Muscle of leg (tissue), 11 donors: ENCODE measurements around the gene GPM6B. TPM values are rescaled to one million over a fixed set of nuclear protein-coding genes. Genes with fewer than 3 reads are reported as not detected.
A peak's percentile ranks its signal among the peaks of the same experiment; 100 is the strongest.

Source experiments
- DNase-seq: peaks from one replicate; pipeline ENCODE4 v3.0.0; 2013
- H3K27ac ChIP-seq: one replicate; pipeline ENCODE4 v1.5.1; 2013; ENCODE audit warnings: mild to moderate bottlenecking, low read length, control low read depth
- H3K27me3 ChIP-seq: one replicate; pipeline ENCODE4 v1.6.1; 2013; ENCODE audit warnings: low read length; ENCODE audit not compliant: control insufficient read depth, insufficient read depth
- H3K36me3 ChIP-seq: one replicate; pipeline ENCODE4 v1.6.1; 2013; ENCODE audit warnings: low read length; ENCODE audit not compliant: control insufficient read depth, insufficient read depth
- H3K4me1 ChIP-seq: one replicate; pipeline ENCODE4 v1.6.1; 2013; ENCODE audit warnings: low read length; ENCODE audit not compliant: control insufficient read depth, insufficient read depth
- H3K4me3 ChIP-seq: one replicate; pipeline ENCODE4 v1.5.1; 2013; ENCODE audit warnings: low read length, control low read depth
- H3K9me3 ChIP-seq: replicated peaks from 2 replicates; pipeline ENCODE4 v1.6.1; 2013; ENCODE audit warnings: low read depth, low read length; ENCODE audit not compliant: control insufficient read depth
- WGBS: methylation state at CpG from one replicate; pipeline ENCODE4 v1.1.5; 2013; ENCODE audit warnings: missing lambda C conversion rate; ENCODE audit not compliant: insufficient coverage; 5-methylcytosine and 5-hydroxymethylcytosine counted together
- polyA plus RNA-seq, 8 donors: library from polyadenylated mRNA; unstranded; fragments of 120-200 nt; gene quantifications; one replicate each; pipeline versions ENCODE4 v1.2.1 to v1.2.3, GENCODE V29; 2013; ENCODE audit warnings: inconsistent platforms in 1 of 8, low replicate concordance in 1 of 8; ENCODE audit not compliant: insufficient read length in 8 of 8, insufficient read depth in 1 of 8
- total RNA-seq: library from RNA; stranded (reverse); fragments of 120-200 nt; gene quantifications from one replicate; pipeline ENCODE4 v1.2.4, GENCODE V29; 2013

The GPM6B gene
- total and polyA plus RNA-seq, 9 donors, result 15.5 to 40.7 (median 18.1) TPM

DNA sequence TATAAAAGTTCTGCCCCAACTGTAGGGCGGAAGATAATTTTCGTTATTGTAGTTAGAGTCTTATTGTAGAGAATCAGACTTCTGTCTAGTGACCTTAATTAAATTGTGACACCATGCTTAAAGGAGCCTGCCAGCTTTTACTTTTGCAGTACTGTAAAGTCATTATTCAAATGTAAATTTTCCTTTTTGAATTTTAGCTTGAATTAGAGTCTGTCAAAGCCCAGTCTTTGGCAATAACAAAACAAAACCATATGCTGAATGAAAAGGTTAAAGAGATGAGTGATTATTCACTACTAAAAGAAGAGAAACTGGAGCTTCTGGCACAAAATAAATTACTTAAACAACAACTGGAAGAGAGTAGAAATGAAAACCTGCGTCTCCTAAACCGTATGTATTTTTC is 60.5 kb downstream of the GPM6B start:
- peaks cover 7% of the 10 kb centered on the region for H3K27me3 ChIP-seq
- H3K27ac ChIP-seq, result no peak overlapping the region
- DNase-seq, result no peak
- 100% methylated on average over 2 of the region's 4 CpGs for WGBS
- no peaks in the 10 kb centered on the region for H3K4me1 ChIP-seq
- H3K4me3 ChIP-seq, result no peak overlapping the region
- H3K9me3 ChIP-seq, result no peaks in the 10 kb centered on the region
- H3K36me3 ChIP-seq, result peaks cover 22% of the 10 kb centered on the region

- peaks cover 18% of the 10 kb centered on the region for H3K36me3 ChIP-seq
- 40% methylated on average over 1 of the region's 1 CpG for WGBS
- no peak overlapping the region for H3K4me3 ChIP-seq
- H3K27ac ChIP-seq, result no peak overlapping the region
- peaks cover 7% of the 10 kb centered on the region for H3K27me3 ChIP-seq
- no peak for DNase-seq
- no peaks in the 10 kb centered on the region for H3K4me1 ChIP-seq
- no peaks in the 10 kb centered on the region for H3K9me3 ChIP-seq
Measured at GRCh38 chrX:13755254-13755653, 61.6 kb downstream of the GPM6B start.

- H3K36me3 ChIP-seq, result peaks cover 14% of the 10 kb centered on the region
- no peak overlapping the region for H3K27ac ChIP-seq
- peaks cover 7% of the 10 kb centered on the region for H3K27me3 ChIP-seq
- DNase-seq, result no peak
- H3K4me3 ChIP-seq, result no peak overlapping the region
- no CpG with 5 or more reads among the region's 1 CpG for WGBS
- no peaks in the 10 kb centered on the region for H3K4me1 ChIP-seq
- H3K9me3 ChIP-seq, result no peaks in the 10 kb centered on the region
Measured at GRCh38 chrX:13754765-13755164, 62.1 kb downstream of the GPM6B start.

DNA sequence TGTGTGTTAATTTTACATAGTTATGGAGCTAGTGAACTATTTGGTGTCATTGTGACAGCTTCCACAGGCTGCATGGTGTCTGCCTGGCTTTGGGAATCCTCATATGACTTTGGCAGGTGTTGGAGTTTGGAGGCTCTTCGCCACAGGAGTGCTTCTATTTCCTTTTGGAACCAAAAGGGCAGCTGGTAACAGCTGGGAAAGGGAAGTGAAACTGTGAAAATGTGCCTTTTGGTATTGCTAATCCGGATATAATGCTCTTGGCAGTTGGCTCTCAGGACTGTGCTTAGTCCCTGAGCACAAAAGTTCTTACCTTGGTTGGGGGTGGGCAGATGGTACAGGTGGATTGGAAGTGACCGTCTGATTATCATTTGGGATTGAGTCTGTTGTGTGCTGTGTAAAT is 64.2 kb downstream of the GPM6B start:
- Histone ChIP-seq H3K9me3 (no peaks in the 10 kb centered on the region), H3K36me3 (peaks cover 16% of the 10 kb centered on the region), H3K27ac (no peak overlapping the region), H3K4me3 (no peak overlapping the region), H3K27me3 (peaks cover 7% of the 10 kb centered on the region), H3K4me1 (no peaks in the 10 kb centered on the region)
- WGBS, result 72% methylated on average over 3 of the region's 3 CpGs
- DNase-seq, result peak; percentile 59

GRCh38 chrX:13752141-13752540 is 64.8 kb downstream of the GPM6B start:
- peaks cover 15% of the 10 kb centered on the region for H3K36me3 ChIP-seq
- no peak overlapping the region for H3K27ac ChIP-seq

GRCh38 chrX:13750812-13751211 is 66.1 kb downstream of the GPM6B start:
- Histone ChIP-seq H3K27me3 (peaks cover 4% of the 10 kb centered on the region), H3K4me3 (no peak overlapping the region), H3K9me3 (no peaks in the 10 kb centered on the region), H3K27ac (no peak overlapping the region), H3K4me1 (no peaks in the 10 kb centered on the region), H3K36me3 (peaks cover 14% of the 10 kb centered on the region)
- DNase-seq, result peak; percentile 15

More at GRCh38 chrX:13752141-13752540, 64.8 kb downstream of the GPM6B start:
- H3K4me3 ChIP-seq, result no peak overlapping the region
- H3K9me3 ChIP-seq, result no peaks in the 10 kb centered on the region
- no peaks in the 10 kb centered on the region for H3K4me1 ChIP-seq
- H3K27me3 ChIP-seq, result peaks cover 8% of the 10 kb centered on the region
- DNase-seq, result no peak
- 83% methylated on average over 1 of the region's 3 CpGs for WGBS

DNA sequence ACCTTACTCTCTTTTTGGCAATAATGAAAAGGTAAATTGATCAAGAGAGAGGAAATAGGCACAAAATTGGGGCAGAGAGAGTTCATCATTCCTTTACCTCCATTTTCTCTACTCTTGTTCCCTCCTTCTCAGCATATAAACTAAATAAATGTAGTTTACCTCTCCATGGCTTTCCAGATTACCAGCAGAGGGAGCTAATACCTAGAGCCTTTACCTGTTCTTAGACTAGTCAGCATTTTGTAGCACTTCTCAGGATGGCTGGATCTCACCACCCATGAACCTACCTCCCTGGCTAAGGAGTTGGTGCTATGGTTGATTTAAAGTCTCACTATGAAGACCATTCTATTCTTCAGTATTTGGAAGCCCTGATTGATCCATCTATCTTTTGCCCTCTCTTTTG is 66.7 kb downstream of the GPM6B start:
- peaks cover 12% of the 10 kb centered on the region for H3K36me3 ChIP-seq
- peaks cover 4% of the 10 kb centered on the region for H3K27me3 ChIP-seq
- no peaks in the 10 kb centered on the region for H3K9me3 ChIP-seq
- DNase-seq, result peak; percentile 37
- no peak overlapping the region for H3K27ac ChIP-seq
- H3K4me3 ChIP-seq, result no peak overlapping the region
- H3K4me1 ChIP-seq, result no peaks in the 10 kb centered on the region

DNA sequence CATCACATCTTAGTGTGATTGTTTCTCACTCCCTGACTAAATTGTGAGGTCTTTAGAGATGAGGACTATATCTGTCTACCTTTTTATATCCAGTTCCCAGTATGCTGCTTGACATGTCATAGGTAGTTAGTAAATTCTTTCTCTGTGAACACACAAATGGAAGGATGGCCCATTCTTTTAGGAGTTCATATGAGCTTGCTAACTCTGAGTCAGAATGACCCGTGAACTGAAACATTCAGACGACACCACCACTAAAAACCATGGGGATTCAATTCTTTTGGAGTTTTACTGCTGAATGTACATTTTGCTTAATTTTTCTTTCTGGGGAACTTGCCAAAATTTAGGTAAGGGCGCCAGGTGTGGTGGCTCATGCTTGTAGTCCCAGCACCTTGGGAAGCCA is 68.4 kb downstream of the GPM6B start:
- DNase-seq, result no peak
- Histone ChIP-seq H3K36me3 (peaks cover 17% of the 10 kb centered on the region), H3K27ac (no peak overlapping the region), H3K4me3 (no peak overlapping the region), H3K9me3 (no peaks in the 10 kb centered on the region), H3K27me3 (peaks cover 2% of the 10 kb centered on the region), H3K4me1 (no peaks in the 10 kb centered on the region)
- 100% methylated on average over 1 of the region's 3 CpGs for WGBS

GRCh38 chrX:13747836-13748235 is 69.1 kb downstream of the GPM6B start:
- peak; percentile 64 for DNase-seq

GRCh38 chrX:13742397-13743176 is 74.3 kb downstream of the GPM6B start:
- Histone ChIP-seq H3K27ac (no peak overlapping the region), H3K4me3 (no peak overlapping the region), H3K27me3 (peaks cover 2% of the 10 kb centered on the region), H3K4me1 (no peaks in the 10 kb centered on the region), H3K36me3 (peaks cover 13% of the 10 kb centered on the region), H3K9me3 (no peaks in the 10 kb centered on the region)
- no peak for DNase-seq
- 85% methylated on average over 9 of the region's 13 CpGs for WGBS

More at GRCh38 chrX:13747836-13748235, 69.1 kb downstream of the GPM6B start:
- H3K4me3 ChIP-seq, result no peak overlapping the region
- no peaks in the 10 kb centered on the region for H3K4me1 ChIP-seq
- H3K9me3 ChIP-seq, result no peaks in the 10 kb centered on the region
- peaks cover 17% of the 10 kb centered on the region for H3K36me3 ChIP-seq
- no CpG with 5 or more reads among the region's 2 CpGs for WGBS
- H3K27me3 ChIP-seq, result peaks cover 2% of the 10 kb centered on the region
- H3K27ac ChIP-seq, result no peak overlapping the region

DNA sequence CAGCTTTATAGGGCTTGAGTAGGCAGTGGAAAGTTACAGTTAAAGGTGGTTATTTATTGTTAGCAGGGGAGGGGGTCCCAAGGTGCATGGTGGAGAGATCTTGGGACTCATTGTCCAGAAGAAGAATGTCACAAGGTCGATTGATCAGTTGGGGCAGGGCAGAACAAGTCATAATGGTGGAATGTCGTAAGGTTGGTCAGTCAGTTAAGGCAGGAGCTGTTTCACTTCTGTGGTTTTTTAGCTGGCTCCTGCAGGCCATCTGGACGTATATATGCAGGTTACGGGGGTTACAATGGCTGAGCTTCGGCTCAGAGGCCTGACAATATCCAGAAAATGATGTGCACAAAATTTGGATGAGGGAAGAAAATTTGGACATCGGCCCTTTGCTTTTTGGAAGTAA is 75.2 kb downstream of the GPM6B start:
- H3K4me1 ChIP-seq, result no peaks in the 10 kb centered on the region
- H3K27me3 ChIP-seq, result no peaks in the 10 kb centered on the region
- H3K27ac ChIP-seq, result no peak overlapping the region
- no peak overlapping the region for H3K4me3 ChIP-seq
- peaks cover 8% of the 10 kb centered on the region for H3K36me3 ChIP-seq
- 77% methylated on average over 5 of the region's 6 CpGs for WGBS
- DNase-seq, result no peak
- H3K9me3 ChIP-seq, result no peaks in the 10 kb centered on the region
